Stimulated activated CD8-positive, alpha-beta memory T cell treated with anti-CD3 and anti-CD28 coated beads, Interleukin-4, amount 100 ng/mL, for 1 hour (primary cell): Measurements from ENCODE around the gene SLC50A1.

Experiments used
- DNase-seq, 2 donors: peaks; one replicate each; pipeline ENCODE4 v3.0.0-alpha.2; 2020; ENCODE audit warnings: low read depth in 2 of 2, low spot score in 1 of 2

Gene SLC50A1

GRCh38 chr1:155169541-155169940 is 33.9 kb downstream of the SLC50A1 start:
- no peak for DNase-seq

GRCh38 chr1:155170101-155170785 is 34.6 kb downstream of the SLC50A1 start:
- no peak for DNase-seq

DNA sequence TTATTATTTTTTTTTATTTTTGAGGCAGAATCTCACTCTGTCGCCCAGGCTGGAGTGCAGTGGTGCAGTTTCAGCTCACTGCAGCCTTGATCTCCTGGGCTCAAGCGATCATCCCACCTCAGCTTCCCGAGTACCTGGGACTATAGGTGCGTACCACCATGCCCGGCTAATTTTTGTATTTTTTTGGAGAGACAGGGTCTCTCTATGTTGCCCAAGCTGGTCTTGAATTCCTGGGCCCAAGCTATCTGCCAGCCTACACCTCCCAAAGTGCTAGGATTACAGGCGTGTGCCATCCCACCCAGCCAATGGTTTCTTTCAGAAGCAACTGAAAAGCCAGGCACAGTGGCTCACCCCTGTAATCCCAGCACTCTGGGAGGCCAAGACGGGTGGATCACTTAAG is 35.2 kb downstream of the SLC50A1 start:
- DNase-seq: no peak

DNA sequence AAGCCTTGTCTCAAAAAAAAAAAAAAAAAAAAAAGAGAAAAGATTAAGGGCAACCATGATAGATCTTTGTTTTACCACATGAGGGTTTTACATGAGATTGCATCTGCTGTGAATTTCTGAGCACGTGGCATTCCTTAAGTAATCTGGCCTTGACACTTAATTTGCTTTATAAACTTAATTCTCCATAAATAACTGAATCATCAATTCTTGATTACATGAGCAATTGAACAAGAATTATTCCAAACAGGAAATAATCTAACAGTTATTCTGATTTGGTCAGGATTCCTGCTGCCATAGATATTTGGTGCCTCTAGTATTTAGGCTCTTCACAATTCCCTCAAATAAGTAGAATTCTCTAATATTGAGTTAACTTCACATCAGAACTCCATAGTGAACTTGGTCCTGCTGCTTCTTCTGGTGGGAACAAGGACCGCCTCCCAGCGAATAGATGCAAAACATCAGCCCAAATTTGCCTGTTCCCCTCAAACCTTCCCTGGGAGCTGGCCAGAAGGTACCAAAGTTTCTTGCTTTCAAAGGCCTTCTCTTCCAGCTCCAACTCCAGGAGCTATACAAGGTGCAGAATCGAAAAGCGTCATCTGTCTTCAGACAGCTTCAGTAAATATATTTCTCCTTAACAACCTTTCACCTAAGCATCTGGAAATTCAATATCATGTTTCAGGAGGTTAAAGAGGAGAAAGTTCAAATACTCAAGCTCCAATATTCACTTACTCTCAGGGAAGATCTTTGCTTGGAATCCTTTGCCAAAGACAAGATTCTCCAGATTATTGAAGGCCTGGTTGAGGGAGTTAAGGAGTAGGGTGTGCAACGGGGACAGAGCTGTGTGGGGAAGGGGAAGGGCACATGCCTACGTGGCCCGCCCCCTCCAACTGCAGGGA is 36.4 kb downstream of the SLC50A1 start:
- no peak for DNase-seq

DNA sequence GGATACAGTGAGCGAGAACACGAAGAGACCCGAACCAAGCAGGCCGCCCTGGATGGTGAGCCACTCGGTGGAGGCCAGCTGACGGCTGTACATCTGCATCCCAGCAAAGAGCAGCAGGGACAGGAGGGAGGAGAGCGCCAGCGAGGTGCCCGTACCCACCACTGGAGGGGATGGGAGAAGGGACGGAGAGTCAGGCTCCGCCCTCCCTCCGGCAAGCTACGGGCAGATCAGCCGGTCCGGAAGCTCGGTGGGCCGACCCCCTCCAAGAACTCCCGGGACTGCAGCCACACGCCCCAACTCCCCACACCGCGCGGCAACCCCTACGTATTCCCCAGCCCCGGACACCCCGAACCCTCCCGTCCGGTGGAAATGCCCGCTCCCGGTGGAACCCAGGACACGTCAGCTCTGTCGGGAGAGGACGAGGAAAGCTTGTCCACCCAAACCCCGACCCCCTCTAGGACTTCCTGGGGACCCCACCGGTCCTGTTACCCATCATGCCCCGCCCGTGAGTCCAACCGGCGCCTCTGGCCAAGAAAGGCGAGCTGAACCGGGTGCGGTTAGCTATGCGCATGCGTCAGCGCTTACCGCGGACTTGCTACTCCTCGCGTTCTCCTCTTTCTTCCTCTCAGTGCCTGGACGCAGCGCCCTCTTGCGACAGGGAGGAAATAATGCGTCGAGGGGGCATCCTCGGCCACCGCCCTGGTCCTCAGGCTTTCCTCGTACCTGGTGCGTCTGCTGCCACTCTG is 37.3 kb downstream of the SLC50A1 start, which contains the start of gene KRTCAP2:
Gene KRTCAP2 (minus strand): TSS at position 573 of the 746 bp plus-strand sequence. CDS start 80 bp downstream, at position 493.
- DNase-seq: peak; percentile 85 to 90

GRCh38 chr1:155173478-155174323 is 38.0 kb downstream of the SLC50A1 start, which contains the start of gene TRIM46:
TRIM46 (plus strand) TSS chr1:155173849; CDS start chr1:155173967, 118 bp downstream.
- peak in 1 of 2 donors; percentile 42 for DNase-seq

GRCh38 chr1:155174324-155175280 is 39.0 kb downstream of the SLC50A1 start:
- DNase-seq: no peak

DNA sequence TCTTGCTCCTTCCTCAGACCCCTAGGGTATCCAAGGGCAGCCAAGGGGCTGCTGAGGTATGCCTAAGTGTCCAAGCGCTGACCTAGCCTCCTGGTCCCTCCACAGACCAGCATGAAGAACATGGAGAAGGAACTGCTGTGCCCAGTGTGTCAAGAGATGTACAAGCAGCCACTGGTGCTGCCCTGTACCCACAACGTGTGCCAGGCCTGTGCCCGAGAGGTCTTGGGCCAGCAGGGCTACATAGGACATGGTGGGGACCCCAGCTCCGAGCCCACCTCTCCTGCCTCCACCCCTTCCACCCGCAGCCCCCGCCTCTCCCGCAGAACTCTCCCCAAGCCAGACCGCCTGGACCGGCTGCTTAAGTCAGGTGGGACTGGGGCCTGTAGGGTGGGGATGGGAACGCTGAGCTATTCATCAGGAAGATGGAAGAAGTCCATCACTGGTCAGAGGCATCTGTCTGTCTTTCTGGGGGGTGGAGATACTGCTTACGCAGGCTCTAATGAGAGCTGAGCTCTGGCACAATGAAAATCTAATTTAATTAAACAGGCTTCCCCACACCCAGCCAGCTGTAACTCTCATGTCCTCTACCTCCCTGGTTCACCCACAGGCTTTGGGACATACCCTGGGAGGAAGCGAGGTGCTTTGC is 39.8 kb downstream of the SLC50A1 start:
- no peak for DNase-seq

GRCh38 chr1:155175927-155176371 is 40.3 kb downstream of the SLC50A1 start:
- no peak for DNase-seq

DNA sequence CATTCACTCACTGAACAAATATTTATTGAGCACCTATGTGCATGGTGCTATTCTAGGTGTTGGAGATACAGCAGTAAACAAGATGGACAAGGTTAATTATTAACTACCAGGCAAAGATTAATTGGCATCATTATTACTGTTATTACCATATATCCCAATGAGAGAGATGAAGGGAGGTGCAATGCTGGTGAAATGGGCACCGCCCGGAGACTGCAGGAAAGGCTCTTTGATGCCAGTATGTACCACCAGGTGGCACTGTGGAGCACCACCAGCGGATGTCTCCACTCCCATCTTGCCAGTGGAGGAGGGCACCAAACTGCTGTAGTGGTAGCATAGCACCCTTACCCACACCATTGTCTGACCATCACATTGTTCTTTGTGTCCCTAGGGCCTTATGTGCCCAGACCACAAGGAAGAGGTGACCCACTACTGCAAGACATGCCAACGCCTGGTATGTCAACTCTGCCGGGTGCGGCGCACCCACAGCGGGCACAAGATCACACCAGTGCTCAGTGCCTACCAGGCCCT is 41.0 kb downstream of the SLC50A1 start:
- DNase-seq: peak; percentile 70 to 72

- no peak for DNase-seq
Observed at GRCh38 chr1:155177192-155177917, 41.7 kb downstream of the SLC50A1 start.

- DNase-seq: no peak
Observed at GRCh38 chr1:155177918-155178281, 42.2 kb downstream of the SLC50A1 start.

- no peak for DNase-seq
Observed at GRCh38 chr1:155178441-155179111, 42.9 kb downstream of the SLC50A1 start.

GRCh38 chr1:155179112-155180031 is 43.7 kb downstream of the SLC50A1 start:
- no peak for DNase-seq

- DNase-seq: no peak
Observed at GRCh38 chr1:155181371-155182051, 45.9 kb downstream of the SLC50A1 start.
